IMR-90 (cell line): Measurements from ENCODE around the gene MEDAG.

Experiments
- BHLHE40 ChIP-seq: fragments of 150-350 bp; IDR thresholded peaks from 2 replicates; pipeline ENCODE4 v1.6.1; 2016; ENCODE audit warnings: mild to moderate bottlenecking, low read depth, low read length
- FOS ChIP-seq: fragments of 150-350 bp; IDR thresholded peaks from 2 replicates; pipeline ENCODE4 v1.6.1; 2016; ENCODE audit warnings: low read depth, low read length
- MXI1 ChIP-seq: IDR thresholded peaks from 2 replicates; pipeline ENCODE4 v1.6.1; 2012; ENCODE audit warnings: low read depth, mild to moderate bottlenecking, low read length, moderate library complexity, borderline replicate concordance
- NFE2L2 ChIP-seq: fragments of 150-350 bp; IDR thresholded peaks from 2 replicates; pipeline ENCODE4 v1.6.1; 2016; ENCODE audit warnings: low read depth, mild to moderate bottlenecking, low read length
- POLR2A ChIP-seq: IDR thresholded peaks from 2 replicates; pipeline ENCODE4 v1.6.1; 2012; ENCODE audit warnings: mild to moderate bottlenecking, low read depth, low read length
- RAD21 ChIP-seq: IDR thresholded peaks from 2 replicates; pipeline ENCODE4 v1.6.1; 2012; ENCODE audit warnings: low read length, improper control_type of control experiment
- RCOR1 ChIP-seq: IDR thresholded peaks from 2 replicates; pipeline ENCODE4 v1.6.1; 2012; ENCODE audit warnings: mild to moderate bottlenecking, low read length, improper control_type of control experiment; ENCODE audit not compliant: insufficient replicate concordance
- RFX5 ChIP-seq: IDR thresholded peaks from 2 replicates; pipeline ENCODE4 v1.8.0; 2012; ENCODE audit warnings: low read depth, mild to moderate bottlenecking, low read length, moderate library complexity
- SMC3 ChIP-seq: fragments of 150-350 bp; IDR thresholded peaks from 2 replicates; pipeline ENCODE4 v1.6.1; 2016; ENCODE audit warnings: low read depth, mild to moderate bottlenecking, antibody characterized with exemption, low read length, moderate library complexity
- USF2 ChIP-seq: fragments of 150-350 bp; IDR thresholded peaks from 2 replicates; pipeline ENCODE4 v1.6.1; 2017; ENCODE audit warnings: mild to moderate bottlenecking, antibody characterized with exemption, low read length, low read depth
- TF ChIP-seq, protein P1 (sequence below): conservative IDR thresholded peaks from 2 replicates; pipeline ENCODE4 v1.5.1; 2012; ENCODE audit warnings: mild to moderate bottlenecking, low read depth, low read length, improper control_type of control experiment
- TF ChIP-seq, protein P2 (sequence below): fragments of 150-350 bp; IDR thresholded peaks from 2 replicates; pipeline ENCODE4 v1.6.1; 2016; ENCODE audit warnings: low read depth, mild to moderate bottlenecking, low read length, moderate library complexity, borderline replicate concordance

- TF ChIP-seq, protein P1, sequence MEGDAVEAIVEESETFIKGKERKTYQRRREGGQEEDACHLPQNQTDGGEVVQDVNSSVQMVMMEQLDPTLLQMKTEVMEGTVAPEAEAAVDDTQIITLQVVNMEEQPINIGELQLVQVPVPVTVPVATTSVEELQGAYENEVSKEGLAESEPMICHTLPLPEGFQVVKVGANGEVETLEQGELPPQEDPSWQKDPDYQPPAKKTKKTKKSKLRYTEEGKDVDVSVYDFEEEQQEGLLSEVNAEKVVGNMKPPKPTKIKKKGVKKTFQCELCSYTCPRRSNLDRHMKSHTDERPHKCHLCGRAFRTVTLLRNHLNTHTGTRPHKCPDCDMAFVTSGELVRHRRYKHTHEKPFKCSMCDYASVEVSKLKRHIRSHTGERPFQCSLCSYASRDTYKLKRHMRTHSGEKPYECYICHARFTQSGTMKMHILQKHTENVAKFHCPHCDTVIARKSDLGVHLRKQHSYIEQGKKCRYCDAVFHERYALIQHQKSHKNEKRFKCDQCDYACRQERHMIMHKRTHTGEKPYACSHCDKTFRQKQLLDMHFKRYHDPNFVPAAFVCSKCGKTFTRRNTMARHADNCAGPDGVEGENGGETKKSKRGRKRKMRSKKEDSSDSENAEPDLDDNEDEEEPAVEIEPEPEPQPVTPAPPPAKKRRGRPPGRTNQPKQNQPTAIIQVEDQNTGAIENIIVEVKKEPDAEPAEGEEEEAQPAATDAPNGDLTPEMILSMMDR, result peak; percentile 28; the same call in 1 of the 2 replicates
- no peak for TF ChIP-seq MXI1
- peak; percentile 40; the same call in 1 of the 2 replicates for TF ChIP-seq POLR2A
- TF ChIP-seq FOS, result peak; percentile 89
- peak; percentile 32 for TF ChIP-seq RAD21
- peak; percentile 55 for TF ChIP-seq USF2
- no peak for TF ChIP-seq SMC3
- TF ChIP-seq, protein P2, sequence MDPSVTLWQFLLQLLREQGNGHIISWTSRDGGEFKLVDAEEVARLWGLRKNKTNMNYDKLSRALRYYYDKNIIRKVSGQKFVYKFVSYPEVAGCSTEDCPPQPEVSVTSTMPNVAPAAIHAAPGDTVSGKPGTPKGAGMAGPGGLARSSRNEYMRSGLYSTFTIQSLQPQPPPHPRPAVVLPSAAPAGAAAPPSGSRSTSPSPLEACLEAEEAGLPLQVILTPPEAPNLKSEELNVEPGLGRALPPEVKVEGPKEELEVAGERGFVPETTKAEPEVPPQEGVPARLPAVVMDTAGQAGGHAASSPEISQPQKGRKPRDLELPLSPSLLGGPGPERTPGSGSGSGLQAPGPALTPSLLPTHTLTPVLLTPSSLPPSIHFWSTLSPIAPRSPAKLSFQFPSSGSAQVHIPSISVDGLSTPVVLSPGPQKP, result no peak
- no peak for TF ChIP-seq RFX5
- TF ChIP-seq BHLHE40, result peak; percentile 63; the same call in 1 of the 2 replicates
- TF ChIP-seq NFE2L2, result 0 out of 2 replicates have a peak, but pooled peaks have one; percentile 13
- no peak for TF ChIP-seq RCOR1
Measured at GRCh38 chr13:30898678-30899241, 7.3 kb upstream of the MEDAG start.
